SK-N-SH treated with all-trans-retinoic acid at 6 μM for 48 hours (cell line): ENCODE measurements around the gene UGT1A6.

ENCODE experiments used
- ATAC-seq: fragments of 200-7000 bp; cut with Tn5 transposase; 3 replicates; pipeline ENCODE4 v1.9.1; 2020; ENCODE audit warnings: mild to moderate bottlenecking, moderate library complexity
- ARNTL ChIP-seq: fragments of 450-650 bp; formaldehyde crosslinking; IDR thresholded peaks from 2 replicates; pipeline ENCODE4 v1.5.0; 2020; ENCODE audit warnings: low read depth, mild to moderate bottlenecking, moderate library complexity, borderline replicate concordance
- CREB5 ChIP-seq: fragments of 250-450 bp; sonication (Bioruptor Pico); IDR thresholded peaks from 2 replicates; pipeline ENCODE4 v1.5.1; 2020; ENCODE audit warnings: low read depth, mild to moderate bottlenecking, moderate library complexity
- CSDC2 ChIP-seq: fragments of 250-450 bp; sonication (Bioruptor Pico); IDR thresholded peaks from 2 replicates; pipeline ENCODE4 v1.5.0; 2020; ENCODE audit warnings: mild to moderate bottlenecking, moderate library complexity
- CSRNP3 ChIP-seq: fragments of 250-450 bp; sonication (Bioruptor Pico); IDR thresholded peaks from 2 replicates; pipeline ENCODE4 v1.5.1; 2021; ENCODE audit warnings: mild to moderate bottlenecking, moderate library complexity
- ESRRG ChIP-seq: fragments of 250-450 bp; sonication (Bioruptor Pico); IDR thresholded peaks from 2 replicates; pipeline ENCODE4 v1.6.1; 2021; ENCODE audit warnings: mild to moderate bottlenecking
- GLIS3 ChIP-seq: fragments of 250-450 bp; sonication (Bioruptor Pico); IDR thresholded peaks from 2 replicates; pipeline ENCODE4 v1.5.0; 2020; ENCODE audit warnings: mild to moderate bottlenecking, moderate library complexity
- OSR1 ChIP-seq: fragments of 250-450 bp; sonication (Bioruptor Pico); IDR thresholded peaks from 2 replicates; pipeline ENCODE4 v1.8.0; 2022; ENCODE audit warnings: moderate library complexity, mild to moderate bottlenecking, inconsistent platforms
- PATZ1 ChIP-seq: fragments of 250-450 bp; sonication (Bioruptor Pico); IDR thresholded peaks from 2 replicates; pipeline ENCODE4 v1.8.0; 2020; ENCODE audit warnings: mild to moderate bottlenecking, moderate library complexity, borderline replicate concordance
- POU6F1 ChIP-seq: fragments of 250-450 bp; sonication (Bioruptor Pico); IDR thresholded peaks from 2 replicates; pipeline ENCODE4 v1.8.0; 2021; ENCODE audit warnings: low read depth, mild to moderate bottlenecking, moderate library complexity, borderline replicate concordance
- RARB ChIP-seq: fragments of 250-450 bp; sonication (Bioruptor Pico); IDR thresholded peaks from 2 replicates; pipeline ENCODE4 v1.8.0; 2021; ENCODE audit warnings: mild to moderate bottlenecking, moderate library complexity
- SNAI2 ChIP-seq: fragments of 250-450 bp; sonication (Bioruptor Pico); IDR thresholded peaks from 2 replicates; pipeline ENCODE4 v1.5.0; 2020; ENCODE audit warnings: mild to moderate bottlenecking, moderate library complexity
- TCF4 ChIP-seq: fragments of 250-450 bp; sonication (Bioruptor Pico); IDR thresholded peaks from 2 replicates; pipeline ENCODE4 v1.8.0; 2021; ENCODE audit warnings: mild to moderate bottlenecking, moderate library complexity, borderline replicate concordance
- TOX ChIP-seq: fragments of 250-450 bp; sonication (Bioruptor Pico); IDR thresholded peaks from 2 replicates; pipeline ENCODE4 v1.8.0; 2021; ENCODE audit warnings: mild to moderate bottlenecking, moderate library complexity, borderline replicate concordance
- TSHZ2 ChIP-seq: fragments of 250-450 bp; sonication (Bioruptor Pico); IDR thresholded peaks from 2 replicates; pipeline ENCODE4 v1.5.0; 2020; ENCODE audit warnings: mild to moderate bottlenecking, moderate library complexity
- ZC3H10 ChIP-seq: fragments of 250-450 bp; sonication (Bioruptor Pico); IDR thresholded peaks from 2 replicates; pipeline ENCODE4 v1.5.1; 2021; ENCODE audit warnings: mild to moderate bottlenecking, moderate library complexity
- ZFP3 ChIP-seq: fragments of 250-450 bp; sonication (Bioruptor Pico); IDR thresholded peaks from 2 replicates; pipeline ENCODE4 v1.5.0; 2020; ENCODE audit warnings: mild to moderate bottlenecking, moderate library complexity
- ZFP30 ChIP-seq: fragments of 450-650 bp; formaldehyde crosslinking; IDR thresholded peaks from 2 replicates; pipeline ENCODE4 v1.5.0; 2022; ENCODE audit warnings: mild to moderate bottlenecking, moderate library complexity
- ZNF565 ChIP-seq: fragments of 450-650 bp; formaldehyde crosslinking; conservative IDR thresholded peaks from 2 replicates; pipeline ENCODE4 v1.5.0; 2020; ENCODE audit warnings: low read depth, mild to moderate bottlenecking, moderate library complexity
- ZNF70 ChIP-seq: fragments of 450-650 bp; formaldehyde crosslinking; IDR thresholded peaks from 2 replicates; pipeline ENCODE4 v1.5.0; 2020; ENCODE audit warnings: mild to moderate bottlenecking, moderate library complexity
- ZNF8 ChIP-seq: fragments of 450-650 bp; formaldehyde crosslinking; IDR thresholded peaks from 2 replicates; pipeline ENCODE4 v1.5.0; 2020; ENCODE audit warnings: mild to moderate bottlenecking, moderate library complexity

The UGT1A6 gene

GRCh38 chr2:233795735-233796171 lies 103.1 kb downstream of the UGT1A6 start (continued):
- no peak for TF ChIP-seq ARNTL (CRISPR knock-in tag)
- no peak for TF ChIP-seq ZNF565
- no peak for TF ChIP-seq GLIS3
- TF ChIP-seq CSRNP3 (CRISPR knock-in tag), result no peak
- TF ChIP-seq RARB, result no peak
- TF ChIP-seq POU6F1 (CRISPR knock-in tag), result no peak

GRCh38 chr2:233796254-233796653 lies 103.6 kb downstream of the UGT1A6 start:
- no peak for ATAC-seq
- TF ChIP-seq CSRNP3 (CRISPR knock-in tag) (no peak), ZNF565 (no peak), TOX (no peak), RARB (no peak), CREB5 (CRISPR knock-in tag) (no peak), ZFP30 (no peak), ARNTL (CRISPR knock-in tag) (no peak), TSHZ2 (CRISPR knock-in tag) (no peak), ZC3H10 (no peak), CSDC2 (CRISPR knock-in tag) (no peak), PATZ1 (CRISPR knock-in tag) (no peak), TCF4 (CRISPR knock-in tag) (no peak), SNAI2 (CRISPR knock-in tag) (no peak), ESRRG (CRISPR knock-in tag) (no peak), ZNF70 (CRISPR knock-in tag) (no peak), GLIS3 (no peak), OSR1 (no peak), ZNF8 (CRISPR knock-in tag) (no peak)

- ATAC-seq, result no peak
- TF ChIP-seq TCF4 (CRISPR knock-in tag) (no peak), ZFP3 (CRISPR knock-in tag) (no peak), SNAI2 (CRISPR knock-in tag) (no peak), TOX (no peak), ARNTL (CRISPR knock-in tag) (no peak), ZNF8 (CRISPR knock-in tag) (no peak), RARB (no peak), CREB5 (CRISPR knock-in tag) (no peak), POU6F1 (CRISPR knock-in tag) (no peak), PATZ1 (CRISPR knock-in tag) (no peak)
Observed at GRCh38 chr2:233798335-233799086, 105.8 kb downstream of the UGT1A6 start.
